Immature natural killer cell (primary cell): Measurements from ENCODE around the gene THSD4. TPM values are rescaled to one million over a fixed set of nuclear protein-coding genes. Genes with fewer than 3 reads are reported as not detected.

Experiments
- DNase-seq, 3 donors: peaks; one replicate each; pipeline ENCODE4 v3.0.0; 2022; ENCODE audit warnings: mixed read lengths in 1 of 3
- H3K27ac Mint-ChIP-seq, 6 donors: one replicate each; pipeline ENCODE4 v1.8.0; 2020; ENCODE audit warnings: mixed read lengths in 6 of 6, mild to moderate bottlenecking in 5 of 6, inconsistent platforms in 4 of 6, moderate library complexity in 3 of 6
- H3K27me3 Mint-ChIP-seq, 3 donors: one replicate each; pipeline ENCODE4 v1.8.0; 2020 to 2021; ENCODE audit warnings: low read depth in 3 of 3, mild to moderate bottlenecking in 3 of 3, mixed read lengths in 3 of 3, moderate library complexity in 3 of 3, inconsistent platforms in 1 of 3
- H3K36me3 Mint-ChIP-seq, 3 donors: one replicate each; pipeline ENCODE4 v1.8.0; 2020; ENCODE audit warnings: mixed read lengths in 3 of 3, inconsistent platforms in 2 of 3, mild to moderate bottlenecking in 2 of 3
- H3K4me1 Mint-ChIP-seq, 2 donors: one replicate each; pipeline ENCODE4 v1.8.0; 2020; ENCODE audit warnings: inconsistent platforms in 2 of 2, mild to moderate bottlenecking in 2 of 2, mixed read lengths in 2 of 2, moderate library complexity in 1 of 2
- H3K4me3 Mint-ChIP-seq, 5 donors: one replicate each; pipeline ENCODE4 v1.8.0; 2020; ENCODE audit warnings: mild to moderate bottlenecking in 5 of 5, mixed read lengths in 5 of 5, inconsistent platforms in 3 of 5, moderate library complexity in 3 of 5
- H3K9me3 Mint-ChIP-seq, 6 donors: one replicate each; pipeline ENCODE4 v1.8.0; 2020; ENCODE audit warnings: mild to moderate bottlenecking in 6 of 6, mixed read lengths in 6 of 6, inconsistent platforms in 4 of 6, moderate library complexity in 3 of 6
- polyA plus RNA-seq, 3 donors: library from polyadenylated mRNA; unstranded; fragments of 300-500 nt; fragmentation: Illumina TruSeq; gene quantifications; one replicate each; pipeline ENCODE4 v1.2.3, GENCODE V29; 2021

The THSD4 gene
- not detected for polyA plus RNA-seq

DNA sequence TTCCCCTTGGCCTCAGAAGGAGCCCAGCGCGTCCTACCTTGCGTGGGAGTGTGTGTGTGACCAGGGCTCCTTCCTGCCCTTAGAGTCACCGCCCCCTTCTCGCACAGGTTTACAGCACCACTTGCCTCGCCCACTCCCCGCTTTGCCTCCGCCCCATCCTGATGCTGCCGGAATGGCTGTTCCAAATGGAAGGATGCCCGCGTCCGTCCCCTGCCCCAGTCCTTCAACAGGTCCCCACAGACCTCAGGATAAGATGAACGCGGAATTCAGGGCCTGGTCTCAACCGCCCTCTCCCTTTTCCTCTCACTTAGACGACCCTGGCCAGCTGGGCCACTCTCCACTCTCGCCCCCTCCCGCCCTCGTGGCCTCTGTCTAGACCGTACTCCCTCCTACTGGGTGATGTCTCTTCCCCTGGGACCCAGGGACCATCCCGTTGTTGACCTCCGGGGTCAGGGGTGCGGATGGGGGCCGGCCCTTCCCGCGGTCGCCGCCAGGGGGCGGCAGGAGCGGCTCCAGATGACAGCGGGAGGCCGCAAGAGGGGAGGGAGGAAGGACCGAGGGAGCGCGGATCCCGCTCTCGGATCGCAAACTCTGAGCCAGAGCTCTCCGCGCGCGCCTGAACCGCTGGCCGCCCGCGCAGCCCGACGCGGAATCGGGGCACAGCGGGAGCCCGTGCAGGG lies at the start of gene THSD4:
Gene THSD4 (plus strand): TSS at position 585 of the 680 bp plus-strand sequence.
- no peaks in the 10 kb centered on the region for H3K36me3 Mint-ChIP-seq
- peaks cover 9 to 19% (median 19%) of the 10 kb centered on the region in 3 donors for H3K27me3 Mint-ChIP-seq
- DNase-seq, result peak in 2 of 3 donors; percentile 25 to 26
- H3K9me3 Mint-ChIP-seq, result no peaks in the 10 kb centered on the region
- H3K4me3 Mint-ChIP-seq, result peak within 1 kb of the TSS; percentile 62 to 77 (median 72)
- no peak within 1 kb of the TSS for H3K27ac Mint-ChIP-seq
- peaks cover 8 to 10% of the 10 kb centered on the region in 2 donors for H3K4me1 Mint-ChIP-seq

GRCh38 chr15:71066983-71067382 lies 48.3 kb upstream of the THSD4 start:
- H3K4me3 Mint-ChIP-seq, result no peak overlapping the region
- no peak for DNase-seq
- H3K27ac Mint-ChIP-seq, result no peak overlapping the region
- peaks cover 0 to 6% (median 0%) of the 10 kb centered on the region in 6 donors for H3K9me3 Mint-ChIP-seq
- no peaks in the 10 kb centered on the region for H3K4me1 Mint-ChIP-seq
- no peaks in the 10 kb centered on the region for H3K36me3 Mint-ChIP-seq
- H3K27me3 Mint-ChIP-seq, result peaks cover 1 to 10% (median 5%) of the 10 kb centered on the region in 3 donors

GRCh38 chr15:71069693-71070092 lies 45.6 kb upstream of the THSD4 start:
- Mint-ChIP-seq H3K27ac (no peak overlapping the region), H3K36me3 (no peaks in the 10 kb centered on the region), H3K4me3 (no peak overlapping the region), H3K9me3 (peaks cover 0 to 6% (median 0%) of the 10 kb centered on the region in 6 donors), H3K4me1 (no peaks in the 10 kb centered on the region), H3K27me3 (peaks cover 0 to 9% (median 5%) of the 10 kb centered on the region in 3 donors)
- no peak for DNase-seq

- DNase-seq, result no peak
- peaks cover 0 to 3% (median 0%) of the 10 kb centered on the region in 6 donors for H3K9me3 Mint-ChIP-seq
- H3K36me3 Mint-ChIP-seq, result no peaks in the 10 kb centered on the region
- H3K27ac Mint-ChIP-seq, result no peak overlapping the region
- H3K4me1 Mint-ChIP-seq, result no peaks in the 10 kb centered on the region
- H3K4me3 Mint-ChIP-seq, result no peak overlapping the region
- peaks cover 0 to 9% (median 5%) of the 10 kb centered on the region in 3 donors for H3K27me3 Mint-ChIP-seq
These were observed 43.7 kb upstream of the THSD4 start for GRCh38 chr15:71071529-71071928.

DNA sequence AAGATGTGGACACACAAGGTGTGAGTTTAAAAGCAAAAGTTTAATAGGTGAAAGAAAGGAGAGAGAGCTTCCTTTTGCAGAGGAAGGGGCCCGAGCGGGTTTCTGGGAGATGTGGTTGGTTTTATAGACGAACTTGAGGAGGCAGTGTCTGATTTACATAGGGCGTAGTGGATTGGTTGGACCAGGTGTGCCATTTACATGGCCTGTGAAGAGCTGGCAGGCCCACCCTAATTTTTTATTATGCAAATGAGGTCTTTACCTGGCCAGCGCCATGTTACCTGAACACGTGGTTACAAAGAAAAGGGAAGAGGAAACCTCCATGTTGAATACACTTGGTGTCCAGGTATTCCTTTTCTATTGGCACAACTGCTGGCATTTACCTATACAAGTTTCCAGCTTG lies 42.8 kb upstream of the THSD4 start:
- peaks cover 0 to 3% (median 0%) of the 10 kb centered on the region in 6 donors for H3K9me3 Mint-ChIP-seq
- H3K27me3 Mint-ChIP-seq, result peaks cover 0 to 9% (median 2%) of the 10 kb centered on the region in 3 donors

DNA sequence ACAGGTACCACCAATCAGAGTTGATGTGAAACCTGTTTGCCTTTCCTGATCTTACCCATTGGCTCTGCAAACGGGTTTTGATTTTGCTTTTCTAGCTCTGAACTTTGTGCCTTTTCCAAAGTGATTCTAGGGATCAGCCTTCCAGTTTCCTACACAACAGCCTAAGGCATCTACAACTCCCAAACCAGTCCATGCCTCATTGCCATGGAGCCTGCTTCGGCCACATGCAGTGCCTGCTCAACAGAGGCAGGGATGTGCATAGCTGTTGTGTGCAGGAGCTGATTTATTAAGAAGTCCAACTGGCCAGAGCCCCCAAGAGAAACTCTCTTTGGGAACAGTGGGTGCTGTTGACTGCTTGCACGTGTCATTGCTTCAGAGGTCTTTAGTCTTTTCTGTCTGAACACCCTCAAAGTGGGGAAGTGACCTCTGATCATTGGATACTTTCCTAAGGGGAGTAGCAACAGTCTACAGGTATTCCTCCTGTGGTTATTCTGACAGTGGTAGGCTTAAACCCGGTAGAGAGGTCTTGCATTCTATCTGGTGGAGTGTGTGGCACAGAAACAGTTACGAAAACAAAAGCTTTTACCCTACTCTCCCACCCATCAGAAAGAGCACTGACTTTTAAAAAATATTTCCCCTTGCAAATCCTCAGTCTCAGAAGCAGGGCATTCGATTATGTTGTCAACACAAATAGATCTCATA lies 36.6 kb upstream of the THSD4 start:
- peaks cover 0 to 1% (median 0%) of the 10 kb centered on the region in 6 donors for H3K9me3 Mint-ChIP-seq
- peaks cover 3 to 10% (median 5%) of the 10 kb centered on the region in 3 donors for H3K27me3 Mint-ChIP-seq
- no peaks in the 10 kb centered on the region for H3K36me3 Mint-ChIP-seq
- no peak overlapping the region for H3K4me3 Mint-ChIP-seq
- no peak for DNase-seq
- H3K27ac Mint-ChIP-seq, result no peak overlapping the region
- H3K4me1 Mint-ChIP-seq, result no peaks in the 10 kb centered on the region

More for the DNA sequence above, 42.8 kb upstream of the THSD4 start:
- H3K4me1 Mint-ChIP-seq, result no peaks in the 10 kb centered on the region
- DNase-seq, result no peak
- no peak overlapping the region for H3K27ac Mint-ChIP-seq
- H3K36me3 Mint-ChIP-seq, result no peaks in the 10 kb centered on the region
- no peak overlapping the region for H3K4me3 Mint-ChIP-seq

DNA sequence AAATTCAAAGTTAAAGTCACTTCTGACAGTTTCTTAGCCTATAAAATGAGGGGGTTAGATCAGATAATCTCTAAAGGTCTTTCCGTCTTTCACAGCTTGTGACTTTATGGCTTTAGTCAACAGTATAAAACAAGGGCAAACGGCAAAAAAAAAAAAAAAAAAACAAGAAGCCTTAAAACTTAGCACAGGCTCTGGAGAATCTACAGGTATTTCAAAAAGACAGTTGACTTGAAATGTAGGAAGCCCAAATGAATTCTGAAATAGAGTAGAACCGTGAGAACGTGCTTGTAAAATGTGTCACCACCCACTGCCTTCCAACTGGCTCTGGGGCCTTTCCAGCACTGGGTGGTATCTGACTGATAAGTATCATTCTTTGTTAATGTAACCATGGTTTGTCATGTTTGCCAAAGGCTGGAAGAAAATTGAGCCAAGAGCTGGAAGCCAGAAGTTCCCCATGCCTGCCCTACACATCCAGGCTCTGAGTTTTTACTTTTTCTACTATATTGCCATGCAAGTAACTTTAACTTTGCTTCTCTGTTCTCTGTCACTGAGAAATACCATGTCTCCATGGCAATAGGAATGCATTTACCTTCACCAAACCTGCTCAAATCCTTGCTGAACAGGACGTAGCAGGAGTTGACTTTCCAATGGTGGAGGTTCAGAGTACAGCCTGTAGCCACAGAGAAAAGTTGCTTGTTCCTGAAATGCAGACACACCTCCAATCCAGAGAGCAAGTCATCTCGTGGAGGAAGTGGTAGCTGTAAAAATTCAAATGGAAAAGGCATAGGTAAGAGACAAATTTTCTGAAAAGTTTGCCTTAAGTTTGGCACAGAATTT lies 35.8 kb upstream of the THSD4 start:
- no peak for DNase-seq
- no peak overlapping the region for H3K27ac Mint-ChIP-seq
- H3K27me3 Mint-ChIP-seq, result peaks cover 5 to 10% (median 6%) of the 10 kb centered on the region in 3 donors
- H3K9me3 Mint-ChIP-seq, result peaks cover 0 to 4% (median 0%) of the 10 kb centered on the region in 6 donors
- H3K4me3 Mint-ChIP-seq, result no peak overlapping the region
- no peaks in the 10 kb centered on the region for H3K36me3 Mint-ChIP-seq
- H3K4me1 Mint-ChIP-seq, result no peaks in the 10 kb centered on the region

GRCh38 chr15:71080166-71080565 lies 35.1 kb upstream of the THSD4 start:
- no peak for DNase-seq
- peaks cover 5 to 10% (median 6%) of the 10 kb centered on the region in 3 donors for H3K27me3 Mint-ChIP-seq
- H3K4me1 Mint-ChIP-seq, result no peaks in the 10 kb centered on the region
- peaks cover 0 to 4% (median 0%) of the 10 kb centered on the region in 6 donors for H3K9me3 Mint-ChIP-seq
- H3K4me3 Mint-ChIP-seq, result no peak overlapping the region
- no peak overlapping the region for H3K27ac Mint-ChIP-seq
- no peaks in the 10 kb centered on the region for H3K36me3 Mint-ChIP-seq

DNA sequence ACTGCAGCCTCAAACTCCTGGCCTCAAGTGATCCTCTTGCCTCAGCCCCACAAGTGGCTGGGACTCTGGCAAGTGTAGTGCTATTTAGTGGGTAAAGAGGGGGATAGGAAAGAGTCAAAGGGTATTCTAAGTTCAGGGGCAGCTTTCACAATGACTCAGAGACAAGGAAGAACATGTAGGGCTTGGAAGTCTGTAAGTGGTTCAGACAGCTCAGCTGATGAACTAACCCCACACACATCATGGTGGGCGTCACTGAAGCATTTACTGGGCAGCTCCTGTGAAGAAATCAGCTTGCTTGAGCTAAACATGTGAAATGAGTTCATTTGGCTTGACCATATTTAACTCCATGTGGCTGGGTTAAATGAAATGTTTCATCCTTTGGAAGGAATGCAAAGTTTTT lies 34.6 kb upstream of the THSD4 start:
- no peak overlapping the region for H3K4me3 Mint-ChIP-seq
- no peaks in the 10 kb centered on the region for H3K4me1 Mint-ChIP-seq
- H3K27me3 Mint-ChIP-seq, result peaks cover 5 to 10% (median 6%) of the 10 kb centered on the region in 3 donors
- H3K9me3 Mint-ChIP-seq, result peaks cover 0 to 4% (median 0%) of the 10 kb centered on the region in 6 donors
- H3K36me3 Mint-ChIP-seq, result no peaks in the 10 kb centered on the region
- H3K27ac Mint-ChIP-seq, result no peak overlapping the region
- no peak for DNase-seq

- Mint-ChIP-seq H3K9me3 (peaks cover 0 to 4% (median 0%) of the 10 kb centered on the region in 6 donors), H3K36me3 (no peaks in the 10 kb centered on the region), H3K27ac (no peak overlapping the region), H3K4me3 (no peak overlapping the region), H3K27me3 (peaks cover 5 to 10% (median 8%) of the 10 kb centered on the region in 3 donors), H3K4me1 (no peaks in the 10 kb centered on the region)
- DNase-seq, result no peak
These were observed 32.5 kb upstream of the THSD4 start for GRCh38 chr15:71082803-71083202.

DNA sequence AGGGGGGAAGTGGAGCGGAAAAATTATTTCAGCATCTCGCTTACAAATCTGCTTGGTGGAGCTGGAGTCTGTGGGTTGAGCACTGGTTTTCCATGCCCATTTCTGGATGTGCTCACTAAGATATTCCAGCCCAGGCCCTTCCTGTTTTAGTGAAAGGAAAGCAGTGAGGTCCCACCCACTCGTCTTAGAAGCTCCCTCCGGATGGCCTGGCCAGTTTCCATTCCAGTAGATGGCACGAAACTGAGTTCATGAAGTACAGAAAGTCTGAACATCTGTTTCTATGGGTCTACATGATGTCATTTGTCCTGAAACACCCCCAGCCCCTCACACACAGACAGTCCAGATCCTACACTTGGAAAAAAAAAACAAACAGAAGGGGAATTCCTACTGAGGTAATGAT lies 31.9 kb upstream of the THSD4 start:
- Mint-ChIP-seq H3K4me1 (no peaks in the 10 kb centered on the region), H3K27ac (no peak overlapping the region), H3K27me3 (peaks cover 6 to 10% (median 8%) of the 10 kb centered on the region in 3 donors), H3K9me3 (peaks cover 0 to 4% (median 0%) of the 10 kb centered on the region in 6 donors), H3K36me3 (no peaks in the 10 kb centered on the region), H3K4me3 (no peak overlapping the region)
- DNase-seq, result no peak

DNA sequence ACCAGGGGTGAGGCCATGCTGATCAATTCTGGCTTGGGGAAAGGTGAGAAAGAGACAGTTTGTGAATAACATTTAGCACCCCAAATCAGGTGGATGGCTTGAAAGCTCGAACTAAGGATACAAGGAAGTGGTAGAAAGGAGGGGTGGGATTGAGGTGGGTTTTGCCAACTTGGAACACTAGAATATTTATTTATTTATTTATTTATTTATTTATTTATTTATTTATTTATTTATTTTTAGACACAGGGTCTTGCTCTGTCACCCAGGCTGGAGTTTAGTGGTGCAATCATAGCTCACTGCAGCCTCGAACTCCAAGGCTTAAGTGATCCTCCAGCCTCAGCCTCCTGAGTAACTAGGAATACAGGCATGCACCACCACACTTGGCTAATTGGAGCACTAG lies 31.0 kb upstream of the THSD4 start:
- Mint-ChIP-seq H3K36me3 (no peaks in the 10 kb centered on the region), H3K4me3 (no peak overlapping the region), H3K27ac (no peak overlapping the region), H3K9me3 (peaks cover 0 to 4% (median 0%) of the 10 kb centered on the region in 6 donors), H3K4me1 (no peaks in the 10 kb centered on the region), H3K27me3 (peaks cover 6 to 10% (median 8%) of the 10 kb centered on the region in 3 donors)
- DNase-seq, result no peak

DNA sequence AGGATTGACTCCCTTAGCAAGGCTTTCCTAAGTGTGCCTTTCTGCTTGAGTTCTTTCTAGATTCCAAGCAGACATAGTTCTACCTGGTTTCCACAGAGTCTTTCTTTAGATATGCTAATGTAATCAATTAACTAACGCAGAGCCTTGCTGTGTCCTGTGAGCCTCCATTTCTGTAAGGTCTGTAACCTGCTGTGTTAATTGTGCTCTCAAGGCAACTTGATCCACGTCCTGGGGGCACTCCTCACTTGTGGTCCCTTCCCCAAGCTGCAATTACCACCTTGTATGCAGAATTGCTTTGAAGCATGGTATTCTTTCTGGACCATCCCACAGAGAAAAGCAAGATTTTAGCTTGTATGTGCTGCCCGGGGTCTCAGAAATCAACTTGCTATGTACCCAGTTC lies 29.5 kb upstream of the THSD4 start:
- Mint-ChIP-seq H3K4me3 (no peak overlapping the region), H3K36me3 (no peaks in the 10 kb centered on the region), H3K4me1 (no peaks in the 10 kb centered on the region), H3K9me3 (peaks cover 0 to 4% (median 0%) of the 10 kb centered on the region in 6 donors), H3K27me3 (peaks cover 6 to 10% (median 8%) of the 10 kb centered on the region in 3 donors), H3K27ac (no peak overlapping the region)
- no peak for DNase-seq
